Measurements from ENCODE around the gene SNX30. TPM values are rescaled to one million over a fixed set of nuclear protein-coding genes. Genes with fewer than 3 reads are reported as not detected.

Gene SNX30
- polyA plus RNA-seq, 2 donors = 1.0 to 3.1 TPM

- Histone ChIP-seq H3K36me3 (ENCODE audit: control insufficient read depth in 2 of 2, insufficient read depth in 2 of 2, low read length in 1 of 2) (no peaks in the 10 kb centered on the region), H3K4me1 (ENCODE audit: control insufficient read depth in 2 of 2, insufficient read depth in 2 of 2, low read length in 1 of 2) (peaks cover 0 to 7% of the 10 kb centered on the region in 2 donors), H3K27me3 (ENCODE audit: control insufficient read depth in 1 of 2, insufficient read depth in 2 of 2, low read length in 2 of 2) (no peaks in the 10 kb centered on the region), H3K4me3 (ENCODE audit: low read depth in 1 of 2, low read length in 2 of 2) (no peak overlapping the region), H3K9me3 (ENCODE audit: control insufficient read depth in 2 of 2, insufficient read depth in 1 of 2, low read depth in 1 of 2, low read length in 1 of 2) (no peaks in the 10 kb centered on the region), H3K27ac (ENCODE audit: low read depth in 2 of 2, low read length in 1 of 2) (no peak overlapping the region)
- WGBS, 2 donors = 82 to 86% methylated on average over 8 of the region's 8 CpGs
Observed at GRCh38 chr9:112760821-112761220, 10.3 kb downstream of the SNX30 start.

GRCh38 chr9:112761912-112762655, 11.5 kb downstream of the SNX30 start:
- Histone ChIP-seq H3K4me3 (ENCODE audit: low read depth in 1 of 2, low read length in 2 of 2) (no peak overlapping the region), H3K4me1 (ENCODE audit: control insufficient read depth in 2 of 2, insufficient read depth in 2 of 2, low read length in 1 of 2) (peaks cover 0 to 7% of the 10 kb centered on the region in 2 donors), H3K27me3 (ENCODE audit: control insufficient read depth in 1 of 2, insufficient read depth in 2 of 2, low read length in 2 of 2) (no peaks in the 10 kb centered on the region), H3K27ac (ENCODE audit: low read depth in 2 of 2, low read length in 1 of 2) (no peak overlapping the region), H3K36me3 (ENCODE audit: control insufficient read depth in 2 of 2, insufficient read depth in 2 of 2, low read length in 1 of 2) (no peaks in the 10 kb centered on the region), H3K9me3 (ENCODE audit: control insufficient read depth in 2 of 2, insufficient read depth in 1 of 2, low read depth in 1 of 2, low read length in 1 of 2) (no peaks in the 10 kb centered on the region)
- 87 to 92% methylated on average over 12 of the region's 12 CpGs for WGBS, 2 donors

GRCh38 chr9:112762726-112763518, 12.4 kb downstream of the SNX30 start:
- H3K4me3 ChIP-seq (ENCODE audit: low read depth in 1 of 2, low read length in 2 of 2) = no peak overlapping the region
- WGBS, 2 donors = 90 to 96% methylated on average over 13 of the region's 13 CpGs
- no peaks in the 10 kb centered on the region for H3K27me3 ChIP-seq (ENCODE audit: control insufficient read depth in 1 of 2, insufficient read depth in 2 of 2, low read length in 2 of 2)

GRCh38 chr9:112764344-112764743, 13.8 kb downstream of the SNX30 start:
- H3K27ac ChIP-seq (ENCODE audit: low read depth in 2 of 2, low read length in 1 of 2) = no peak overlapping the region

More at GRCh38 chr9:112762726-112763518, 12.4 kb downstream of the SNX30 start:
- H3K36me3 ChIP-seq (ENCODE audit: control insufficient read depth in 2 of 2, insufficient read depth in 2 of 2, low read length in 1 of 2) = no peaks in the 10 kb centered on the region
- peaks cover 0 to 4% of the 10 kb centered on the region in 2 donors for H3K4me1 ChIP-seq (ENCODE audit: control insufficient read depth in 2 of 2, insufficient read depth in 2 of 2, low read length in 1 of 2)
- H3K9me3 ChIP-seq (ENCODE audit: control insufficient read depth in 2 of 2, insufficient read depth in 1 of 2, low read depth in 1 of 2, low read length in 1 of 2) = no peaks in the 10 kb centered on the region
- H3K27ac ChIP-seq (ENCODE audit: low read depth in 2 of 2, low read length in 1 of 2) = no peak overlapping the region

GRCh38 chr9:112764837-112765236, 14.3 kb downstream of the SNX30 start:
- no peak overlapping the region for H3K4me3 ChIP-seq (ENCODE audit: low read depth in 1 of 2, low read length in 2 of 2)
- H3K9me3 ChIP-seq (ENCODE audit: control insufficient read depth in 2 of 2, insufficient read depth in 1 of 2, low read depth in 1 of 2, low read length in 1 of 2) = no peaks in the 10 kb centered on the region
- no peak overlapping the region for H3K27ac ChIP-seq (ENCODE audit: low read depth in 2 of 2, low read length in 1 of 2)
- H3K4me1 ChIP-seq (ENCODE audit: control insufficient read depth in 2 of 2, insufficient read depth in 2 of 2, low read length in 1 of 2) = peaks cover 0 to 4% of the 10 kb centered on the region in 2 donors
- H3K36me3 ChIP-seq (ENCODE audit: control insufficient read depth in 2 of 2, insufficient read depth in 2 of 2, low read length in 1 of 2) = no peaks in the 10 kb centered on the region
- H3K27me3 ChIP-seq (ENCODE audit: control insufficient read depth in 1 of 2, insufficient read depth in 2 of 2, low read length in 2 of 2) = no peaks in the 10 kb centered on the region
- 70 to 80% methylated on average over 7 of the region's 7 CpGs for WGBS, 2 donors

More at GRCh38 chr9:112764344-112764743, 13.8 kb downstream of the SNX30 start:
- peaks cover 0 to 4% of the 10 kb centered on the region in 2 donors for H3K4me1 ChIP-seq (ENCODE audit: control insufficient read depth in 2 of 2, insufficient read depth in 2 of 2, low read length in 1 of 2)
- 79 to 80% methylated on average over 5 of the region's 5 CpGs for WGBS, 2 donors
- H3K4me3 ChIP-seq (ENCODE audit: low read depth in 1 of 2, low read length in 2 of 2) = no peak overlapping the region
- H3K36me3 ChIP-seq (ENCODE audit: control insufficient read depth in 2 of 2, insufficient read depth in 2 of 2, low read length in 1 of 2) = no peaks in the 10 kb centered on the region
- no peaks in the 10 kb centered on the region for H3K9me3 ChIP-seq (ENCODE audit: control insufficient read depth in 2 of 2, insufficient read depth in 1 of 2, low read depth in 1 of 2, low read length in 1 of 2)
- H3K27me3 ChIP-seq (ENCODE audit: control insufficient read depth in 1 of 2, insufficient read depth in 2 of 2, low read length in 2 of 2) = no peaks in the 10 kb centered on the region

GRCh38 chr9:112765281-112765680, 14.7 kb downstream of the SNX30 start:
- WGBS, 2 donors = 78 to 95% methylated on average over 1 of the region's 1 CpG
- no peak overlapping the region for H3K4me3 ChIP-seq (ENCODE audit: low read depth in 1 of 2, low read length in 2 of 2)
- no peaks in the 10 kb centered on the region for H3K27me3 ChIP-seq (ENCODE audit: control insufficient read depth in 1 of 2, insufficient read depth in 2 of 2, low read length in 2 of 2)
- no peak overlapping the region for H3K27ac ChIP-seq (ENCODE audit: low read depth in 2 of 2, low read length in 1 of 2)
- H3K4me1 ChIP-seq (ENCODE audit: control insufficient read depth in 2 of 2, insufficient read depth in 2 of 2, low read length in 1 of 2) = peaks cover 0 to 4% of the 10 kb centered on the region in 2 donors
- no peaks in the 10 kb centered on the region for H3K36me3 ChIP-seq (ENCODE audit: control insufficient read depth in 2 of 2, insufficient read depth in 2 of 2, low read length in 1 of 2)
- H3K9me3 ChIP-seq (ENCODE audit: control insufficient read depth in 2 of 2, insufficient read depth in 1 of 2, low read depth in 1 of 2, low read length in 1 of 2) = no peaks in the 10 kb centered on the region

- Histone ChIP-seq H3K4me3 (ENCODE audit: low read depth in 1 of 2, low read length in 2 of 2) (no peak overlapping the region), H3K36me3 (ENCODE audit: control insufficient read depth in 2 of 2, insufficient read depth in 2 of 2, low read length in 1 of 2) (no peaks in the 10 kb centered on the region), H3K4me1 (ENCODE audit: control insufficient read depth in 2 of 2, insufficient read depth in 2 of 2, low read length in 1 of 2) (no peaks in the 10 kb centered on the region), H3K27ac (ENCODE audit: low read depth in 2 of 2, low read length in 1 of 2) (no peak overlapping the region), H3K9me3 (ENCODE audit: control insufficient read depth in 2 of 2, insufficient read depth in 1 of 2, low read depth in 1 of 2, low read length in 1 of 2) (no peaks in the 10 kb centered on the region), H3K27me3 (ENCODE audit: control insufficient read depth in 1 of 2, insufficient read depth in 2 of 2, low read length in 2 of 2) (no peaks in the 10 kb centered on the region)
- 69 to 76% methylated on average over 8 of the region's 8 CpGs for WGBS, 2 donors
Observed at GRCh38 chr9:112771359-112772214, 21.0 kb downstream of the SNX30 start.

GRCh38 chr9:112772215-112772509, 21.6 kb downstream of the SNX30 start:
- no peaks in the 10 kb centered on the region for H3K4me1 ChIP-seq (ENCODE audit: control insufficient read depth in 2 of 2, insufficient read depth in 2 of 2, low read length in 1 of 2)
- 57 to 65% methylated on average over 2 of the region's 2 CpGs for WGBS, 2 donors
- H3K27ac ChIP-seq (ENCODE audit: low read depth in 2 of 2, low read length in 1 of 2) = no peak overlapping the region
- no peaks in the 10 kb centered on the region for H3K27me3 ChIP-seq (ENCODE audit: control insufficient read depth in 1 of 2, insufficient read depth in 2 of 2, low read length in 2 of 2)
- H3K4me3 ChIP-seq (ENCODE audit: low read depth in 1 of 2, low read length in 2 of 2) = no peak overlapping the region
- H3K36me3 ChIP-seq (ENCODE audit: control insufficient read depth in 2 of 2, insufficient read depth in 2 of 2, low read length in 1 of 2) = no peaks in the 10 kb centered on the region
- H3K9me3 ChIP-seq (ENCODE audit: control insufficient read depth in 2 of 2, insufficient read depth in 1 of 2, low read depth in 1 of 2, low read length in 1 of 2) = no peaks in the 10 kb centered on the region

- H3K4me1 ChIP-seq (ENCODE audit: control insufficient read depth in 2 of 2, insufficient read depth in 2 of 2, low read length in 1 of 2) = no peaks in the 10 kb centered on the region
- no peaks in the 10 kb centered on the region for H3K36me3 ChIP-seq (ENCODE audit: control insufficient read depth in 2 of 2, insufficient read depth in 2 of 2, low read length in 1 of 2)
Observed at GRCh38 chr9:112772551-112772950, 22.0 kb downstream of the SNX30 start.

More at GRCh38 chr9:112772551-112772950, 22.0 kb downstream of the SNX30 start:
- Histone ChIP-seq H3K27me3 (ENCODE audit: control insufficient read depth in 1 of 2, insufficient read depth in 2 of 2, low read length in 2 of 2) (no peaks in the 10 kb centered on the region), H3K4me3 (ENCODE audit: low read depth in 1 of 2, low read length in 2 of 2) (no peak overlapping the region), H3K9me3 (ENCODE audit: control insufficient read depth in 2 of 2, insufficient read depth in 1 of 2, low read depth in 1 of 2, low read length in 1 of 2) (no peaks in the 10 kb centered on the region), H3K27ac (ENCODE audit: low read depth in 2 of 2, low read length in 1 of 2) (no peak overlapping the region)
- 70 to 77% methylated on average over 4 of the region's 4 CpGs for whole genome bisulfite sequencing, 2 donors

Measured in esophagus (tissue), 2 donors.